HepG2 (cell line): ENCODE measurements around the gene TPSAB1. TPM values are rescaled to one million over a fixed set of nuclear protein-coding genes. Genes with fewer than 3 reads are reported as not detected.

Experiments
- ATAC-seq: fragments of 200-7000 bp; cut with Tn5 transposase; 3 replicates; pipeline ENCODE4 v1.9.1; 2020; ENCODE audit warnings: mild to moderate bottlenecking, moderate library complexity
- BruUV-seq: library from RNA; stranded (reverse); fragments of 400-500 nt; replicated peaks from 2 replicates; lab custom pipeline; 2021; lab: Mats Ljungman, UMichigan
- CTCF ChIA-PET: fragments of 300-600 bp; formaldehyde crosslinking; extraction: SDS; loops from one replicate; lab custom pipeline; 2021; ENCODE audit warnings: low total read pairs, inconsistent platforms, low intra/inter-chr PET ratio; lab: Yijun Ruan, JAX
- POLR2A ChIA-PET: fragments of 350-600 bp; sonication (Branson Sonifier 250); formaldehyde crosslinking; loops from one replicate; lab custom pipeline; 2020; ENCODE audit warnings: antibody characterized with exemption, inconsistent platforms; lab: Yijun Ruan, JAX
- DNase-seq: peaks from one replicate; pipeline ENCODE4 v3.0.0-alpha.2; 2015; ENCODE audit warnings: low spot score
- FAIRE-seq: peaks from 3 replicates; lab custom pipeline; 2011; peaks lifted over from hg19 to GRCh38; lab: Jason Lieb, UNC
- H2AFZ ChIP-seq: one replicate; pipeline ENCODE4 v1.6.1; 2011; ENCODE audit warnings: low read length, inconsistent platforms
- H3K27ac ChIP-seq: fragments of 300-600 bp; 3 replicates; pipeline ENCODE4 v1.8.0; 2011; ENCODE audit warnings: mixed run types, mild to moderate bottlenecking, mixed read lengths, low read length, inconsistent platforms; ENCODE audit not compliant: insufficient read depth; ENCODE audit errors: extremely low read length
- H3K27me3 ChIP-seq, 2 experiments: fragments of 200-600 bp in 1 of 2; 2 replicates in 1 of 2; 3 replicates in 1 of 2; pipeline versions ENCODE4 v1.6.0 to v1.8.0; 2011; ENCODE audit warnings: low read length in 2 of 2, mild to moderate bottlenecking in 2 of 2, moderate library complexity in 2 of 2, inconsistent platforms in 1 of 2; ENCODE audit not compliant: insufficient read depth in 2 of 2, control insufficient read depth in 1 of 2
- H3K36me3 ChIP-seq, 2 experiments: fragments of 200-600 bp in 1 of 2; replicated peaks in 1 of 2; 2 replicates in 1 of 2; 3 replicates in 1 of 2; pipeline versions ENCODE4 v1.5.1 to v1.8.0; 2011; ENCODE audit warnings: low read length in 2 of 2, inconsistent platforms in 1 of 2; ENCODE audit not compliant: insufficient read depth in 2 of 2, control insufficient read depth in 1 of 2
- H3K4me1 ChIP-seq: 2 replicates; pipeline ENCODE4 v1.5.1; 2012; ENCODE audit warnings: low read length, inconsistent platforms; ENCODE audit not compliant: insufficient read depth
- H3K4me2 ChIP-seq: 2 replicates; pipeline ENCODE4 v1.6.0; 2011; ENCODE audit warnings: low read depth, low read length, inconsistent platforms
- H3K4me3 ChIP-seq, 3 experiments: fragments of 200-600 bp in 1 of 3; sonication (generic), shearing (Covaris generic) in 1 of 3; replicated peaks in 1 of 3; 2 replicates each; pipeline ENCODE4 v1.5.1; 2011 to 2016; ENCODE audit warnings: low read length in 3 of 3, inconsistent platforms in 2 of 3, low read depth in 2 of 3, mild to moderate bottlenecking in 2 of 3, control low read depth in 1 of 3, mixed read lengths in 1 of 3; ENCODE audit not compliant: insufficient read depth in 1 of 3
- H3K79me2 ChIP-seq: one replicate; pipeline ENCODE4 v1.6.1; 2011; ENCODE audit warnings: low read length, inconsistent platforms; ENCODE audit not compliant: insufficient read depth
- H3K9ac ChIP-seq: 2 replicates; pipeline ENCODE4 v1.6.0; 2011; ENCODE audit warnings: mild to moderate bottlenecking, low read depth, low read length, inconsistent platforms; ENCODE audit not compliant: insufficient read depth
- H3K9me3 ChIP-seq: 2 replicates; pipeline ENCODE4 v1.5.1; 2012; ENCODE audit warnings: mild to moderate bottlenecking, low read length
- H4K20me1 ChIP-seq: 2 replicates; pipeline ENCODE4 v1.6.0; 2011; ENCODE audit warnings: inconsistent platforms, mild to moderate bottlenecking, low read length, moderate library complexity; ENCODE audit not compliant: insufficient read depth
- DNMT3B ChIP-seq: conservative IDR thresholded peaks from 2 replicates; pipeline ENCODE4 v1.6.1; 2016; ENCODE audit warnings: missing biosample characterization, control low read depth
- FIP1L1 ChIP-seq: fragments of 200-400 bp; formaldehyde crosslinking; IDR thresholded peaks from 2 replicates; pipeline ENCODE4 v1.6.1; 2018; ENCODE audit warnings: low read depth, mild to moderate bottlenecking, low read length, moderate library complexity, borderline replicate concordance; ENCODE audit not compliant: insufficient read depth
- MAFK ChIP-seq, 2 experiments: IDR thresholded peaks in 1 of 2; conservative IDR thresholded peaks in 1 of 2; 2 replicates each; pipeline ENCODE4 v1.6.1; 2011; ENCODE audit warnings: improper control_type of control experiment in 2 of 2, low read length in 2 of 2
- MTA3 ChIP-seq: sonication (generic); formaldehyde crosslinking; IDR thresholded peaks from 2 replicates; pipeline ENCODE4 v1.4.0; 2020; ENCODE audit warnings: missing genetic modification reagents
- RBM22 ChIP-seq: fragments of 200-400 bp; formaldehyde crosslinking; optimal IDR thresholded peaks from 2 replicates; pipeline ENCODE3; 2017; ENCODE audit warnings: mild to moderate bottlenecking, low read length, moderate library complexity
- ZBTB21 ChIP-seq: sonication (generic); formaldehyde crosslinking; IDR thresholded peaks from 2 replicates; pipeline ENCODE4 v1.4.0; 2020; ENCODE audit warnings: missing genetic modification reagents
- ZMYM2 ChIP-seq: sonication (generic); formaldehyde crosslinking; IDR thresholded peaks from 2 replicates; pipeline ENCODE4 v1.8.0; 2022; ENCODE audit warnings: mild to moderate bottlenecking, missing genetic modification reagents
- ZNF260 ChIP-seq: sonication (generic); formaldehyde crosslinking; IDR thresholded peaks from 2 replicates; pipeline ENCODE4 v1.4.0; 2020; ENCODE audit warnings: missing genetic modification reagents, low read depth, mild to moderate bottlenecking, borderline replicate concordance
- WGBS: methylation state at CpG from one replicate; pipeline ENCODE4 v1.1.6; 2017; ENCODE audit warnings: low lambda C conversion rate; 5-methylcytosine and 5-hydroxymethylcytosine counted together
- in situ Hi-C: cut with HindIII; loops from 2 replicates; pipeline ENCODE4 v1.10.0; 2017; ENCODE audit warnings: low pct_unique_long_range_greater_than_20kb; ENCODE audit not compliant: extremely low pct_ligation_motif_present
- intact Hi-C: fragments of 100-400 bp; cut with micrococcal nuclease; formaldehyde crosslinking; loops from one replicate; pipeline ENCODE4 v1.10.0; 2022; ENCODE audit not compliant: unreplicated experiment
- polyA plus RNA-seq, 8 experiments: library from polyadenylated mRNA; depleted of rRNA in 3 of 8; stranded (reverse) in 7 of 8; unstranded in 1 of 8; fragments of >200 nt; fragmentation: Illumina TruSeq in 4 of 8; extraction: Trizol in 4 of 8; gene quantifications; 2 replicates each; pipeline versions ENCODE4 v1.2.1 to v1.2.3, GENCODE V29; 2011 to 2016; ENCODE audit warnings: low read depth in 4 of 8, missing spikeins in 1 of 8, mixed read lengths in 1 of 8; ENCODE audit not compliant: insufficient read depth in 1 of 8
- total RNA-seq, 5 experiments: library from RNA; depleted of rRNA; stranded (reverse); fragments of >200 nt; fragmentation: Illumina TruSeq; extraction: Trizol; gene quantifications; 2 replicates each; pipeline ENCODE4 v1.2.3, GENCODE V29; 2016; ENCODE audit warnings: low read depth in 1 of 5

TPSAB1 gene
- total and polyA plus RNA-seq, 2 of the 13 experiments (the other 11 are each of a cell fraction or from before 2014, with no cell fraction given): 0.12 TPM; not detected in 1

GRCh38 chr16:1220841-1221627, 19.5 kb upstream of the TPSAB1 start:
- H3K27me3 ChIP-seq: peaks cover 10 to 43% of the 10 kb centered on the region in 2 experiments; a peak in 4 of 5 replicates
- FAIRE-seq: no peak
- H3K4me1 ChIP-seq: peaks cover 10% of the 10 kb centered on the region
- BruUV-seq: no TSS peak
- H3K9ac ChIP-seq: no peak overlapping the region
- 64% methylated on average over 17 of the region's 48 CpGs for WGBS
- ATAC-seq: no peak
- TF ChIP-seq FIP1L1 (no peak), RBM22 (no peak), ZMYM2 (no peak), ZNF260 (CRISPR knock-in tag) (no peak), MAFK (conservative IDR thresholded peaks at IDR 0.05 in 1 of 2, IDR thresholded peaks at IDR 0.05 in 1 of 2; ENCODE audit: low read length in 2 of 2) (no peak), ZBTB21 (no peak), MTA3 (CRISPR knock-in tag) (no peak), DNMT3B (no peak)
- H3K9me3 ChIP-seq: no peaks in the 10 kb centered on the region
- H3K36me3 ChIP-seq: no peaks in the 10 kb centered on the region; a peak in 1 of 5 replicates
- intact Hi-C loops: no loop called here
- DNase-seq: no peak
- POLR2A ChIA-PET: no interaction called here
- no peak overlapping the region for H3K27ac ChIP-seq
- no peak overlapping the region for H3K4me2 ChIP-seq
- no peak overlapping the region for H2AFZ ChIP-seq
- no peaks in the 10 kb centered on the region for H4K20me1 ChIP-seq
- no peaks in the 10 kb centered on the region for H3K79me2 ChIP-seq
- in situ Hi-C loops: loop anchor here (25.0 kb wide), 1 partner anchor 409 kb away; the partner anchor contains the start of gene GNG13
- no peak overlapping the region for H3K4me3 ChIP-seq
- CTCF ChIA-PET: no interaction called here
